H1 (cell line): ENCODE data around the gene DHX29. TPM values are rescaled to one million over a fixed set of nuclear protein-coding genes. Genes with fewer than 3 reads are reported as not detected.

ENCODE experiments used
- CTCF ChIA-PET: fragments of 300-600 bp; sonication (Branson Sonifier 250); formaldehyde crosslinking; loops from one replicate; lab custom pipeline; 2021; ENCODE audit not compliant: partially characterized antibody; lab: Charles Lee
- POLR2A ChIA-PET: fragments of 300-600 bp; sonication (Branson Sonifier 250); formaldehyde crosslinking; loops from one replicate; lab custom pipeline; 2021; ENCODE audit warnings: inconsistent platforms; ENCODE audit not compliant: partially characterized antibody; lab: Charles Lee
- DNase-seq, 2 experiments: peaks; one replicate each; pipeline versions ENCODE4 v3.0.0 to v3.0.0-alpha.2; 2010 to 2022; ENCODE audit warnings: low spot score in 2 of 2, low read depth in 1 of 2, mixed read lengths in 1 of 2
- FAIRE-seq: peaks from 2 replicates; lab custom pipeline; 2011; peaks lifted over from hg19 to GRCh38; lab: Jason Lieb, UNC
- H2AFZ ChIP-seq: 2 replicates; pipeline ENCODE4 v1.8.1; 2012; ENCODE audit warnings: low read length, inconsistent platforms
- H2AK5ac ChIP-seq: 2 replicates; pipeline ENCODE4 v1.6.1; 2013; ENCODE audit warnings: low read depth, low read length
- H2BK120ac ChIP-seq: replicated peaks from 2 replicates; pipeline ENCODE3; 2013; ENCODE audit warnings: low read depth, low read length, inconsistent platforms
- H2BK12ac ChIP-seq: 2 replicates; pipeline ENCODE4 v1.6.1; 2013; ENCODE audit warnings: low read depth, low read length
- H2BK15ac ChIP-seq: 2 replicates; pipeline ENCODE4 v1.6.1; 2013; ENCODE audit warnings: low read length
- H2BK20ac ChIP-seq: 2 replicates; pipeline ENCODE4 v1.6.1; 2013; ENCODE audit warnings: low read length
- H2BK5ac ChIP-seq: 2 replicates; pipeline ENCODE4 v1.6.1; 2013; ENCODE audit warnings: low read depth, low read length
- H3K14ac ChIP-seq: 2 replicates; pipeline ENCODE4 v1.6.1; 2013; ENCODE audit warnings: inconsistent platforms; ENCODE audit not compliant: insufficient read length
- H3K18ac ChIP-seq: 2 replicates; pipeline ENCODE4 v1.6.1; 2013; ENCODE audit warnings: low read length; ENCODE audit errors: extremely low read depth
- H3K23ac ChIP-seq: 2 replicates; pipeline ENCODE4 v1.6.1; 2013; ENCODE audit warnings: inconsistent platforms; ENCODE audit not compliant: insufficient read length
- H3K23me2 ChIP-seq: 2 replicates; pipeline ENCODE4 v1.6.1; 2013; ENCODE audit warnings: low read depth, low read length
- H3K27ac ChIP-seq: 2 replicates; pipeline ENCODE4 v1.6.1; 2011; ENCODE audit warnings: low read depth, low read length, inconsistent platforms
- H3K27me3 ChIP-seq, 4 experiments: replicated peaks in 1 of 4; 1 replicate in 1 of 4; 2 replicates in 3 of 4; pipeline versions ENCODE4 v1.6.1 to v1.8.1; 2011 to 2013; ENCODE audit warnings: low read length in 3 of 4, mild to moderate bottlenecking in 3 of 4, inconsistent platforms in 2 of 4, mixed read lengths in 2 of 4, moderate library complexity in 1 of 4; ENCODE audit not compliant: control insufficient read depth in 3 of 4, insufficient read depth in 3 of 4; ENCODE audit errors: extremely low read depth in 1 of 4
- H3K36me3 ChIP-seq, 4 experiments: 2 replicates each; pipeline versions ENCODE4 v1.6.1 to v1.8.1; 2011 to 2013; ENCODE audit warnings: mild to moderate bottlenecking in 4 of 4, low read length in 3 of 4, moderate library complexity in 2 of 4, control low read depth in 1 of 4, inconsistent platforms in 1 of 4; ENCODE audit not compliant: insufficient read depth in 4 of 4, control insufficient read depth in 2 of 4
- H3K4ac ChIP-seq: replicated peaks from 2 replicates; pipeline ENCODE3; 2013; ENCODE audit warnings: low read length, low read depth, mixed read lengths, inconsistent platforms; ENCODE audit not compliant: insufficient read length
- H3K4me1 ChIP-seq, 4 experiments: replicated peaks in 1 of 4; 1 replicate in 1 of 4; 2 replicates in 3 of 4; pipeline versions ENCODE4 v1.6.1 to v1.8.1; 2011 to 2013; ENCODE audit warnings: low read length in 3 of 4, inconsistent platforms in 2 of 4, mixed read lengths in 1 of 4; ENCODE audit not compliant: insufficient read depth in 4 of 4, control insufficient read depth in 3 of 4
- H3K4me2 ChIP-seq, 2 experiments: 2 replicates each; pipeline versions ENCODE4 v1.6.1 to v1.8.1; 2011 to 2013; ENCODE audit warnings: low read depth in 2 of 2, low read length in 2 of 2, control low read depth in 1 of 2, inconsistent platforms in 1 of 2, mild to moderate bottlenecking in 1 of 2; ENCODE audit not compliant: insufficient read depth in 1 of 2
- H3K4me3 ChIP-seq, 4 experiments: fragments of 200-600, 300-600 bp in 1 of 4; sonication (generic), shearing (Covaris generic), sonication (Bioruptor Twin) in 1 of 4; 2 replicates each; pipeline versions ENCODE4 v1.5.1 to v1.8.1; 2011 to 2016; ENCODE audit warnings: low read length in 4 of 4, low read depth in 3 of 4, control low read depth in 2 of 4, inconsistent platforms in 2 of 4, mild to moderate bottlenecking in 2 of 4, mixed read lengths in 1 of 4, moderate library complexity in 1 of 4; ENCODE audit not compliant: insufficient read depth in 2 of 4; ENCODE audit errors: extremely low read depth in 1 of 4
- H3K56ac ChIP-seq: replicated peaks from 2 replicates; pipeline ENCODE3; 2013; ENCODE audit warnings: low read depth, mild to moderate bottlenecking, mixed read lengths, low read length, inconsistent platforms; ENCODE audit not compliant: insufficient read length
- H3K79me1 ChIP-seq: 2 replicates; pipeline ENCODE4 v1.6.1; 2013; ENCODE audit warnings: low read depth, low read length, control low read depth
- H3K79me2 ChIP-seq, 2 experiments: 2 replicates each; pipeline versions ENCODE4 v1.6.1 to v1.8.1; 2012 to 2013; ENCODE audit warnings: low read length in 2 of 2, mild to moderate bottlenecking in 2 of 2, inconsistent platforms in 1 of 2; ENCODE audit not compliant: insufficient read depth in 2 of 2, control insufficient read depth in 1 of 2
- H3K9ac ChIP-seq, 4 experiments: replicated peaks in 1 of 4; 1 replicate in 1 of 4; 2 replicates in 3 of 4; pipeline versions ENCODE4 v1.6.1 to v1.8.1; 2011 to 2013; ENCODE audit warnings: low read depth in 3 of 4, low read length in 3 of 4, control low read depth in 2 of 4, mild to moderate bottlenecking in 2 of 4, moderate library complexity in 2 of 4, inconsistent platforms in 1 of 4; ENCODE audit errors: extremely low read depth in 1 of 4
- H3K9me3 ChIP-seq, 2 experiments: 2 replicates each; pipeline versions ENCODE4 v1.6.1 to v1.8.1; 2012 to 2013; ENCODE audit warnings: mild to moderate bottlenecking in 2 of 2, moderate library complexity in 2 of 2, control low read depth in 1 of 2, inconsistent platforms in 1 of 2, low read depth in 1 of 2, low read length in 1 of 2, mixed read lengths in 1 of 2; ENCODE audit not compliant: insufficient read depth in 2 of 2
- H4K20me1 ChIP-seq, 2 experiments: replicated peaks in 1 of 2; 2 replicates each; pipeline versions ENCODE3 to v1.8.1; 2011 to 2013; ENCODE audit warnings: inconsistent platforms in 2 of 2, low read length in 2 of 2, mild to moderate bottlenecking in 1 of 2; ENCODE audit not compliant: insufficient read depth in 2 of 2, control insufficient read depth in 1 of 2
- H4K5ac ChIP-seq: 2 replicates; pipeline ENCODE4 v1.6.1; 2013; ENCODE audit warnings: low read length, low read depth, mixed read lengths, inconsistent platforms; ENCODE audit not compliant: insufficient read length
- H4K8ac ChIP-seq: 2 replicates; pipeline ENCODE4 v1.8.0; 2013; ENCODE audit warnings: mild to moderate bottlenecking, moderate library complexity, low read length, inconsistent platforms; ENCODE audit not compliant: insufficient read depth; ENCODE audit errors: extremely low read depth
- H4K91ac ChIP-seq: replicated peaks from 2 replicates; pipeline ENCODE3; 2013; ENCODE audit warnings: low read length, mixed read lengths, inconsistent platforms; ENCODE audit not compliant: insufficient read length
- CBX8 ChIP-seq: fragments of 300-800, 300-1000 bp; sonication (generic); IDR thresholded peaks from 2 replicates; pipeline ENCODE4 v1.7.1; 2016; ENCODE audit warnings: low read depth, low read length, borderline replicate concordance
- HDAC6 ChIP-seq: IDR thresholded peaks from one replicate; pipeline ENCODE4 v1.7.1; 2012; ENCODE audit warnings: low read depth, mild to moderate bottlenecking, inconsistent platforms, low read length, moderate library complexity
- KDM1A ChIP-seq: fragments of 200-600, 300-600 bp; sonication (generic); IDR thresholded peaks from 2 replicates; pipeline ENCODE4 v1.7.1; 2016; ENCODE audit warnings: mild to moderate bottlenecking, low read length, borderline replicate concordance
- POU5F1 ChIP-seq: IDR thresholded peaks from 2 replicates; pipeline ENCODE4 v1.6.1; 2011; ENCODE audit warnings: low read depth, mild to moderate bottlenecking, low read length, moderate library complexity
- RAD21 ChIP-seq, 2 experiments: IDR thresholded peaks in 1 of 2; conservative IDR thresholded peaks in 1 of 2; 2 replicates each; pipeline ENCODE4 v1.6.1; 2011; ENCODE audit warnings: low read depth in 2 of 2, low read length in 2 of 2, improper control_type of control experiment in 1 of 2, inconsistent platforms in 1 of 2, mild to moderate bottlenecking in 1 of 2, moderate library complexity in 1 of 2
- TAF1 ChIP-seq: IDR thresholded peaks from 2 replicates; pipeline ENCODE4 v1.6.1; 2011; ENCODE audit warnings: mild to moderate bottlenecking, low read depth, low read length
- ZNF274 ChIP-seq: IDR thresholded peaks from 2 replicates; pipeline ENCODE4 v1.7.0; 2012; ENCODE audit warnings: low read length, borderline replicate concordance; ENCODE audit errors: extremely low read depth
- WGBS, 2 experiments: shearing (Covaris generic) in 1 of 2; methylation state at CpG; one replicate each; pipeline versions ENCODE4 v1.1.6 to v1.1.7; 2013 to 2015; ENCODE audit warnings: low lambda C conversion rate in 2 of 2, mixed read lengths in 2 of 2, inconsistent platforms in 1 of 2, low coverage in 1 of 2, missing lambda C conversion rate in 1 of 2; ENCODE audit not compliant: insufficient replicate concordance in 2 of 2, insufficient coverage in 1 of 2, insufficient read length in 1 of 2; ENCODE audit errors: extremely low coverage in 1 of 2, missing lambda C conversion rate in 1 of 2; 5-methylcytosine and 5-hydroxymethylcytosine counted together
- polyA plus RNA-seq, 7 experiments: library from polyadenylated mRNA; depleted of rRNA in 3 of 7; stranded (reverse) in 5 of 7; unstranded in 2 of 7; fragments of >200 nt in 5 of 7; fragments of 200-250 nt in 2 of 7; gene quantifications; 1 replicate in 5 of 7; 2 replicates in 1 of 7; 4 replicates in 1 of 7; pipeline versions ENCODE4 v1.2.1 to v1.2.3, GENCODE V29; 2011 to 2013; ENCODE audit warnings: missing spikeins in 2 of 7, mixed read lengths in 2 of 7
- total RNA-seq: library from RNA; stranded (reverse); fragmentation: NEBNext Ultra II Directional; extraction: Animal tissue kit (Norgen Biotek cat#: 25700); gene quantifications from 2 replicates; pipeline ENCODE4 v1.2.1, GENCODE V29; 2021

The DHX29 gene
- total and polyA plus RNA-seq, 2 of the 8 experiments (the other 6 are each of a cell fraction or from before 2014, with no cell fraction given), result 3.4 to 32.1 TPM

DNA sequence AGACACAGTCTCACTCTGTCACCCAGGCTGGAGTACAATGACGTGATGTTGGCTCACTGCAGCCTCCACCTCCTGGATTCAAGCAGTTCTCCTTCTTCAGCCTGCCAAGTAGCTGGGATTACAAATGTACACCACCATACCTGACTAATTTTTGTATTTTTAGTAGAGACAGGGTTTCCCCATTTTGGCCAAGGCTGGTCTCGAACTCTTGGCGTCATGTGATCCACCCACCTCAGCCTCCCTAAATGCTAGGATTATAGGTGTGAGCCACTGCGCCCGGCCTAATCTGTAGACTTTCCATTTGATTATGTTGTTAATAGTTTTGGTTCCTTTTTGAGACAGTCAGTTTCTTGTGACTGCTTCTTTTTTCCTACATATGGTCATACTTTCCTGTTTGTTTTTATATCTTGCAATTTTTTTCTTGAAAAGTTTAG is 31.3 kb upstream of the DHX29 start:
- H3K79me1 ChIP-seq, result no peaks in the 10 kb centered on the region
- no peak overlapping the region for H2BK20ac ChIP-seq
- ChIA-PET CTCF (interaction anchor here (0.7 kb wide), 1 partner anchor 1343 kb away, joined by 3 read pairs; no protein-coding TSS in a partner anchor), POLR2A (interaction anchor here (0.6 kb wide), 1 partner anchor 163 kb away, joined by 3 read pairs; no protein-coding TSS in a partner anchor)
- H3K23ac ChIP-seq, result no peak overlapping the region
- H2BK12ac ChIP-seq, result no peak overlapping the region
- H4K91ac ChIP-seq, result no peak overlapping the region
- 90% methylated on average over 5 of the region's 5 CpGs; no CpG with 5 or more reads in 1 of the 2 experiments for WGBS, 2 experiments
- no peak overlapping the region for H2BK120ac ChIP-seq
- H4K8ac ChIP-seq, result no peak overlapping the region
- no peak overlapping the region for H2BK5ac ChIP-seq
- no peak overlapping the region for H3K18ac ChIP-seq
- H3K23me2 ChIP-seq, result no peaks in the 10 kb centered on the region
- DNase-seq, result no peak
- no peak overlapping the region for H3K14ac ChIP-seq
- H3K4me2 ChIP-seq, result no peak overlapping the region
- H2BK15ac ChIP-seq, result no peak overlapping the region
- no peak overlapping the region for H2AFZ ChIP-seq
- no peaks in the 10 kb centered on the region for H3K9me3 ChIP-seq
- H4K20me1 ChIP-seq, result peaks cover 1 to 2% of the 10 kb centered on the region in 2 experiments
- H3K36me3 ChIP-seq, result peaks cover 0 to 31% (median 6%) of the 10 kb centered on the region in 4 experiments; a peak in 3 of 8 replicates
- H4K5ac ChIP-seq, result no peak overlapping the region
- H2AK5ac ChIP-seq, result no peak overlapping the region
- peaks cover 0 to 1% (median 0%) of the 10 kb centered on the region in 4 experiments; a peak in 1 of 7 replicates for H3K27me3 ChIP-seq
- H3K4ac ChIP-seq, result no peak overlapping the region
- no peak overlapping the region for H3K4me3 ChIP-seq
- no peak overlapping the region; a peak in 1 of 7 replicates for H3K9ac ChIP-seq
- no peak for FAIRE-seq
- H3K56ac ChIP-seq, result no peak overlapping the region
- H3K4me1 ChIP-seq, result no peaks in the 10 kb centered on the region
- H3K27ac ChIP-seq, result no peak overlapping the region
- peaks cover 0 to 51% of the 10 kb centered on the region in 2 experiments; a peak in 2 of 4 replicates for H3K79me2 ChIP-seq
- TF ChIP-seq HDAC6, result no peak
- no peak for TF ChIP-seq TAF1
- TF ChIP-seq RAD21 (IDR thresholded peaks at IDR 0.05 in 1 of 2, conservative IDR thresholded peaks at IDR 0.05 in 1 of 2; ENCODE audit: low read depth in 2 of 2, low read length in 2 of 2), result no peak
- no peak for TF ChIP-seq CBX8
- no peak for TF ChIP-seq POU5F1
- TF ChIP-seq ZNF274, result no peak
- no peak for TF ChIP-seq KDM1A
